OCI-LY3 (cell line): Measurements from ENCODE around the gene CAMTA1.

Source experiments
- H2AFZ ChIP-seq: fragments of 200-600, 300-600 bp; shearing (Covaris generic); 2 replicates; pipeline ENCODE4 v1.6.0; 2014; ENCODE audit warnings: antibody characterized with exemption, low read depth, low read length
- H3K27ac ChIP-seq: fragments of 200-600, 300-600 bp; sonication (generic); 2 replicates; pipeline ENCODE4 v1.5.1; 2014; ENCODE audit warnings: mild to moderate bottlenecking, low read length, moderate library complexity, mixed read lengths
- H3K27me3 ChIP-seq: fragments of 200-600, 300-600 bp; sonication (generic); 2 replicates; pipeline ENCODE4 v1.6.1; 2014; ENCODE audit warnings: low read depth, low read length, mixed read lengths
- H3K36me3 ChIP-seq: fragments of 200-600, 300-600 bp; sonication (generic); replicated peaks from 2 replicates; pipeline ENCODE3; 2014; ENCODE audit warnings: low read depth, low read length, mixed read lengths
- H3K4me1 ChIP-seq: fragments of 300-600, 200-600 bp; sonication (generic); 2 replicates; pipeline ENCODE4 v1.6.1; 2014; ENCODE audit warnings: low read length, mixed read lengths
- H3K4me2 ChIP-seq: fragments of 200-600, 300-600 bp; sonication (generic); 2 replicates; pipeline ENCODE4 v1.6.1; 2014; ENCODE audit warnings: low read length, mixed read lengths
- H3K4me3 ChIP-seq: fragments of 300-600, 200-600 bp; sonication (generic); 2 replicates; pipeline ENCODE4 v1.5.1; 2014; ENCODE audit warnings: antibody characterized with exemption, mild to moderate bottlenecking, low read length, moderate library complexity
- H3K79me2 ChIP-seq: fragments of 300-600, 200-600 bp; shearing (Covaris generic); 2 replicates; pipeline ENCODE4 v1.6.1; 2014; ENCODE audit warnings: mild to moderate bottlenecking, low read length, mixed read lengths
- H3K9ac ChIP-seq: fragments of 300-600, 200-600 bp; shearing (Covaris generic); 2 replicates; pipeline ENCODE4 v1.6.0; 2014; ENCODE audit warnings: mild to moderate bottlenecking, low read length, moderate library complexity
- H3K9me3 ChIP-seq: fragments of 200-600, 300-600 bp; shearing (Covaris generic); 2 replicates; pipeline ENCODE4 v1.6.1; 2014; ENCODE audit warnings: low read length, mixed read lengths; ENCODE audit not compliant: insufficient read depth
- H4K20me1 ChIP-seq: fragments of 200-600, 300-600 bp; sonication (generic); 2 replicates; pipeline ENCODE4 v1.6.1; 2016; ENCODE audit warnings: low read length, mixed read lengths; ENCODE audit not compliant: insufficient read depth
- CTCF ChIP-seq: fragments of 200-600, 300-600 bp; sonication (generic); IDR thresholded peaks from 2 replicates; pipeline ENCODE4 v1.5.1; 2014; ENCODE audit warnings: antibody characterized with exemption, low read length, low read depth
- EZH2phosphoT487 ChIP-seq: fragments of 200-600 bp; shearing (Covaris generic); IDR thresholded peaks from 2 replicates; pipeline ENCODE4 v1.6.1; 2018; ENCODE audit warnings: antibody characterized with exemption, mixed run types, low read depth

Gene CAMTA1

GRCh38 chr1:7004181-7004580, 218.9 kb downstream of the CAMTA1 start:
- H3K9ac ChIP-seq = no peak overlapping the region
- H2AFZ ChIP-seq = no peak overlapping the region
- H3K9me3 ChIP-seq = no peaks in the 10 kb centered on the region
- no peaks in the 10 kb centered on the region for H4K20me1 ChIP-seq
- H3K27ac ChIP-seq = no peak overlapping the region
- H3K79me2 ChIP-seq = no peaks in the 10 kb centered on the region
- no peak overlapping the region for H3K4me3 ChIP-seq
- H3K4me2 ChIP-seq = no peak overlapping the region
- no peaks in the 10 kb centered on the region for H3K36me3 ChIP-seq
- no peaks in the 10 kb centered on the region for H3K4me1 ChIP-seq
- TF ChIP-seq EZH2phosphoT487 (no peak), CTCF (no peak)
- H3K27me3 ChIP-seq = peaks cover 13% of the 10 kb centered on the region

GRCh38 chr1:7005762-7006161, 220.5 kb downstream of the CAMTA1 start:
- Histone ChIP-seq H3K9ac (no peak overlapping the region), H3K79me2 (no peaks in the 10 kb centered on the region), H3K27me3 (peaks cover 13% of the 10 kb centered on the region), H3K4me3 (no peak overlapping the region), H4K20me1 (no peaks in the 10 kb centered on the region), H3K4me1 (no peaks in the 10 kb centered on the region), H3K36me3 (no peaks in the 10 kb centered on the region), H2AFZ (no peak overlapping the region), H3K27ac (no peak overlapping the region), H3K4me2 (no peak overlapping the region), H3K9me3 (no peaks in the 10 kb centered on the region)
- TF ChIP-seq CTCF (no peak), EZH2phosphoT487 (no peak)

- Histone ChIP-seq H3K9me3 (no peaks in the 10 kb centered on the region), H3K4me3 (no peak overlapping the region), H3K36me3 (no peaks in the 10 kb centered on the region), H3K27me3 (peaks cover 8% of the 10 kb centered on the region), H3K4me2 (no peak overlapping the region), H3K9ac (no peak overlapping the region), H3K27ac (no peak overlapping the region), H2AFZ (no peak overlapping the region), H3K4me1 (no peaks in the 10 kb centered on the region), H4K20me1 (no peaks in the 10 kb centered on the region), H3K79me2 (no peaks in the 10 kb centered on the region)
- TF ChIP-seq EZH2phosphoT487 (no peak), CTCF (no peak)
Measured at GRCh38 chr1:7006996-7007871, 222.0 kb downstream of the CAMTA1 start.

GRCh38 chr1:7007902-7008301, 222.6 kb downstream of the CAMTA1 start:
- Histone ChIP-seq H3K9me3 (no peaks in the 10 kb centered on the region), H3K4me2 (no peak overlapping the region), H3K27ac (no peak overlapping the region), H3K27me3 (peaks cover 8% of the 10 kb centered on the region), H4K20me1 (no peaks in the 10 kb centered on the region), H3K79me2 (no peaks in the 10 kb centered on the region), H3K4me3 (no peak overlapping the region), H3K36me3 (no peaks in the 10 kb centered on the region), H3K4me1 (no peaks in the 10 kb centered on the region), H3K9ac (no peak overlapping the region), H2AFZ (no peak overlapping the region)
- TF ChIP-seq EZH2phosphoT487 = no peak
- TF ChIP-seq CTCF = no peak
